Bronchial epithelial cell (primary cell): ENCODE data around the gene ZNF18. TPM values are rescaled to one million over a fixed set of nuclear protein-coding genes. Genes with fewer than 3 reads are reported as not detected.
A peak's percentile ranks its signal among the peaks of the same experiment; 100 is the strongest.

Source experiments
- DNase-seq: peaks from one replicate; pipeline ENCODE4 v3.0.0-alpha.2; 2010; ENCODE audit warnings: low read depth
- FAIRE-seq: peaks from 2 replicates; lab custom pipeline; 2011; peaks lifted over from hg19 to GRCh38; lab: Jason Lieb, UNC
- H3K27me3 ChIP-seq: 2 replicates; pipeline ENCODE4 v1.5.1; 2011; ENCODE audit warnings: low read length; ENCODE audit not compliant: control insufficient read depth, insufficient read depth
- H3K36me3 ChIP-seq: 2 replicates; pipeline ENCODE4 v1.5.1; 2011; ENCODE audit warnings: low read length; ENCODE audit not compliant: control insufficient read depth, insufficient read depth
- H3K4me3 ChIP-seq: 2 replicates; pipeline ENCODE4 v1.5.1; 2011; ENCODE audit warnings: mild to moderate bottlenecking, low read depth, low read length, control low read depth
- total RNA-seq: library from RNA; depleted of rRNA; stranded (reverse); fragments of >200 nt; gene quantifications from 2 replicates; pipeline ENCODE4 v1.2.1, GENCODE V29; 2014
- TF ChIP-seq, protein P1 (sequence below): IDR thresholded peaks from 2 replicates; pipeline ENCODE4 v1.5.1; 2011; ENCODE audit warnings: mild to moderate bottlenecking, moderate library complexity, low read length, control low read depth, inconsistent platforms; ENCODE audit not compliant: insufficient read depth, severe bottlenecking

The ZNF18 gene
- total RNA-seq, 1 donor from 2014 or later, result 9.5 TPM

DNA sequence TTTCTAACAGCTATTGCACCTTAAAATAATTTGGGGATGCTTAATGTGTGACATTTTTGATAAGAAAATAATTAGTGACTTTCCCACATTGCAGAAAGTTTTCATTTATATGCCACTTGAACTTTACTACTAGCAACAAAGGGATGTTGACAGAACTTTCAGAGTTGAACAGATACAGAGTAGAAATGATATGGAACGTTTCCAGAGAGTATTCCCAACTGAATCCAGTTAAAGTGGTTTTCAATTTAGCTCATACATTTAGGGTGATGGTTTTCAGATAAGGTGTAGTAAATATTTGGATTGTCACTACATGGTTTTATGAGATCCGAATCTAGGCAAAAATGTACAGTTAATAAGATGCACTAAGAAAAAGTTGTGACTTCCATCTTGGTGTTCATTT, 40.7 kb upstream of the ZNF18 start:
- no peak for FAIRE-seq
- no peaks in the 10 kb centered on the region for H3K36me3 ChIP-seq
- no peak overlapping the region for H3K4me3 ChIP-seq
- no peak for DNase-seq
- TF ChIP-seq, protein P1, sequence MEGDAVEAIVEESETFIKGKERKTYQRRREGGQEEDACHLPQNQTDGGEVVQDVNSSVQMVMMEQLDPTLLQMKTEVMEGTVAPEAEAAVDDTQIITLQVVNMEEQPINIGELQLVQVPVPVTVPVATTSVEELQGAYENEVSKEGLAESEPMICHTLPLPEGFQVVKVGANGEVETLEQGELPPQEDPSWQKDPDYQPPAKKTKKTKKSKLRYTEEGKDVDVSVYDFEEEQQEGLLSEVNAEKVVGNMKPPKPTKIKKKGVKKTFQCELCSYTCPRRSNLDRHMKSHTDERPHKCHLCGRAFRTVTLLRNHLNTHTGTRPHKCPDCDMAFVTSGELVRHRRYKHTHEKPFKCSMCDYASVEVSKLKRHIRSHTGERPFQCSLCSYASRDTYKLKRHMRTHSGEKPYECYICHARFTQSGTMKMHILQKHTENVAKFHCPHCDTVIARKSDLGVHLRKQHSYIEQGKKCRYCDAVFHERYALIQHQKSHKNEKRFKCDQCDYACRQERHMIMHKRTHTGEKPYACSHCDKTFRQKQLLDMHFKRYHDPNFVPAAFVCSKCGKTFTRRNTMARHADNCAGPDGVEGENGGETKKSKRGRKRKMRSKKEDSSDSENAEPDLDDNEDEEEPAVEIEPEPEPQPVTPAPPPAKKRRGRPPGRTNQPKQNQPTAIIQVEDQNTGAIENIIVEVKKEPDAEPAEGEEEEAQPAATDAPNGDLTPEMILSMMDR, result no peak
- H3K27me3 ChIP-seq, result no peaks in the 10 kb centered on the region

DNA sequence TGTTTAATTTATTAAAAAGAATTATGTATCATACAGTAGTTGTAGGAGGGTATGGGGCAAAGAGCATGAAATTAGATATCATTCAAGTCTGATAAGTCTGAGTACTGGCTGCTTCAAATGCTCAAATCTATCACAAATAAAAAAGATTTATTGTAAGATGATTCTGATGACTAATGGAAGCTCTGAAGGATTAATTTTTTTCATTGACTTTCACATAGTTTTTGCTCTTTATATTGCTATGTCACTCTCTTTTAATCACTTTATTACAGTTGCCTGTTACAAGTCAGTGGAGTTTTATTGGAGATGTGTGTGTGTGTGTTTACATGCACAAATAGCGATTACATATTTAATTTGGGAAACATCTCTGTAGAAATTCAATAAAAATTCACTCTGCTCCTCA, 38.4 kb upstream of the ZNF18 start:
- no peak overlapping the region for H3K4me3 ChIP-seq
- DNase-seq, result no peak
- no peaks in the 10 kb centered on the region for H3K36me3 ChIP-seq
- FAIRE-seq, result no peak
- TF ChIP-seq, protein P1, result no peak
- no peaks in the 10 kb centered on the region for H3K27me3 ChIP-seq

DNA sequence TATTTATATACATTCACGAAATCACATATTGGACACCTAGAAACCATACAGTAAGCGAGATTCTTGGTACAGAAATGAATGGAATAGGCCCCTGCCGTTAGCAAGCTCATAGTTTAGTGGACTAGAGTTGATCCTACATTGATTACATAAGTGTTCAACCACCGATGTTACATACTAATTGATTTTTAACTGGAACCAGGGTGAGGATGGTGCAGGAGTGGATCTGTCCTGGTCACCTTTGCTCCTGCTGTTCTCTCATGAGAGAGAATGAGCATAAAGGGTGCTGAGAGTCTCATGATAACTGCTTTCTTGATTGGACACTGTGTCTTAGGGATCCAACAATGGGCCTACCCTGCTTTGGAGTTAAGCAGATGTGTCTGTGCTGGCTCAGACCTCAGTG, 37.3 kb upstream of the ZNF18 start:
- TF ChIP-seq, protein P1, result no peak
- DNase-seq (no peak), FAIRE-seq (no peak)
- Histone ChIP-seq H3K4me3 (no peak overlapping the region), H3K36me3 (no peaks in the 10 kb centered on the region), H3K27me3 (no peaks in the 10 kb centered on the region)

DNA sequence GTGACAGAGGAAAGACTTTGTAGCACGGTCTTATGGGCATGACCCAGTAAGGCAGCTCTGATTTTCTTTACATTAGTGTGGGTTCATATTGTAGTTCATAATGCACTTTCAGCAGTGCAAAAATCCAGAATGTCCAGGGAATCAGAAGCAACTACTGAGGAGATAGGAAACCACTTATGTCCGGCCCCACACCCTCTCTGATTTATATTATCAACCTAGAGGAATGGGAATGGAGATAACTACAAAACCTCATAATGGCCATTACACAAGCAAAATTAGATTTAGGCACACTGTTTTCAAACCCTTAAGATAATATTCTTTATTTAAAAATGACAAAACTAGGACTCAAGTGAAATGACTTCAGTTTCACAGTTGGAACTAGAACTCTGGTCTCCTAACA, 31.3 kb upstream of the ZNF18 start:
- no peak for DNase-seq
- TF ChIP-seq, protein P1, result no peak
- Histone ChIP-seq H3K36me3 (no peaks in the 10 kb centered on the region), H3K27me3 (no peaks in the 10 kb centered on the region), H3K4me3 (no peak overlapping the region)
- no peak for FAIRE-seq

DNA sequence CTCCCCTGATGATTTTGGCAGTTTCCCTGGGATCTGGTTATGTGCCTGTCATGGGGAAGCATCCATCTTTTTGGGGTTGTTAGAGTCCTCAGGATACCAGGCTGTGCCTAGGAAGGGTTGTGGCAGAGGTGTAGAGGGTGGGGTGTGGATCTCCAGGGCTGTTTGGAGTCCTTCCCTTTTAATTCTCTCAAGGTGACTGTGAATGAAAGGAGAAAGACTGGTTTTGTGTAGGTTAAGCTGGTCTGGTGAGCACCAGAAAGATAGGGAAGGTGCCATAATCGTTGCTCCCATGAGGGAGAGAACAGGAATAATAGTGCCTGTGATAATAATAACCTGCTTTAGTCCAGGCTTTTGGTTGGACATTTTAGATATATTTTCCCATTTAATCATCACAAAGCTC, 30.4 kb upstream of the ZNF18 start:
- FAIRE-seq, result peak; percentile 28
- H3K36me3 ChIP-seq, result no peaks in the 10 kb centered on the region
- TF ChIP-seq, protein P1, result no peak
- no peak overlapping the region for H3K4me3 ChIP-seq
- no peaks in the 10 kb centered on the region for H3K27me3 ChIP-seq
- no peak for DNase-seq

DNA sequence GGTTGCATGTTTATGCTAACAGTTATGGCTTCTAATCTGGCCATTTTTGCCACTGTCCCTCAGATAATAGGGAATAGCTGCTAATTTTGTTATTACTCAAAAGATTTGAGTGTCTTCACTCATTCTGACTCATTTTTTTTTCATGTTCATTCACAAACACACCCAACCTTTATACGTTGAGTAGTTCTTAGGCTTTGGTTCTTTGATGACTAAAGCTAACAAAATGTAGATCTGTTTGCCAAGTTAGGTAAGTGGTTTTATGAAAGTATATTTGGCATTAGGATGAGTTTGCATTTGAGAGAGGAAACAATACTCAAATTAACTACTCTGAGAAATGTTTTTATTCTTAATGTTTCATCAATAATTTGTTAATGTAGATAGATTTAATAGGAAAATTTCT, 27.1 kb upstream of the ZNF18 start:
- no peaks in the 10 kb centered on the region for H3K36me3 ChIP-seq
- no peak overlapping the region for H3K4me3 ChIP-seq
- FAIRE-seq, result no peak
- no peaks in the 10 kb centered on the region for H3K27me3 ChIP-seq
- DNase-seq, result peak; percentile 97
- TF ChIP-seq, protein P1, result no peak
